GM12892 (cell line): ENCODE data around the gene FBXL14.

Experiments
- POLR2A ChIP-seq: IDR thresholded peaks from 2 replicates; pipeline ENCODE4 v1.6.1; 2011; ENCODE audit warnings: low read depth, low read length, control low read depth
- POLR2AphosphoS5 ChIP-seq: IDR thresholded peaks from 2 replicates; pipeline ENCODE4 v1.6.1; 2011; ENCODE audit warnings: low read depth, low read length, control low read depth

GRCh38 chr12:1598757-1599156 lies 4.4 kb upstream of the FBXL14 start:
- no peak for TF ChIP-seq POLR2A
- no peak for TF ChIP-seq POLR2AphosphoS5
